Astrocyte of the cerebellum (primary cell): ENCODE results near the gene SEC24D.

Source experiments
- DNase-seq: peaks from one replicate; pipeline ENCODE4 v3.0.0-alpha.2; 2011; ENCODE audit warnings: low read depth
- H3K4me3 ChIP-seq: 2 replicates; pipeline ENCODE4 v1.5.1; 2011; ENCODE audit warnings: mild to moderate bottlenecking, low read depth, low read length, moderate library complexity
- CTCF ChIP-seq: IDR thresholded peaks from 2 replicates; pipeline ENCODE4 v1.5.1; 2012; ENCODE audit warnings: low read length, low read depth, moderate library complexity, mild to moderate bottlenecking; ENCODE audit errors: missing control alignments
- in situ Hi-C: cut with HindIII; loops from 2 replicates; pipeline ENCODE4 v1.10.0; 2017; ENCODE audit warnings: low sequenced_read_pairs

The SEC24D gene

GRCh38 chr4:118761397-118762016 is 74.4 kb downstream of the SEC24D start:
- DNase-seq: no peak
- no peak overlapping the region for H3K4me3 ChIP-seq
- TF ChIP-seq CTCF: no peak
- in situ Hi-C loops: no loop called here

- no peak for DNase-seq
- no peak for TF ChIP-seq CTCF
- H3K4me3 ChIP-seq: no peak overlapping the region
- in situ Hi-C loops: no loop called here
These were observed 75.4 kb downstream of the SEC24D start for GRCh38 chr4:118760493-118760892.

GRCh38 chr4:118760092-118760491 is 75.8 kb downstream of the SEC24D start:
- no peak for TF ChIP-seq CTCF

GRCh38 chr4:118759481-118759880 is 76.4 kb downstream of the SEC24D start:
- no peak for DNase-seq
- TF ChIP-seq CTCF: no peak
- H3K4me3 ChIP-seq: no peak overlapping the region
- in situ Hi-C loops: no loop called here

More at GRCh38 chr4:118760092-118760491, 75.8 kb downstream of the SEC24D start:
- no peak for DNase-seq
- no peak overlapping the region for H3K4me3 ChIP-seq
- in situ Hi-C loops: no loop called here

GRCh38 chr4:118758293-118758692 is 77.6 kb downstream of the SEC24D start:
- no peak for DNase-seq
- no peak for TF ChIP-seq CTCF

GRCh38 chr4:118757761-118758251 is 78.1 kb downstream of the SEC24D start:
- in situ Hi-C loops: no loop called here
- H3K4me3 ChIP-seq: no peak overlapping the region
- DNase-seq: no peak
- TF ChIP-seq CTCF: no peak

More at GRCh38 chr4:118758293-118758692, 77.6 kb downstream of the SEC24D start:
- no peak overlapping the region for H3K4me3 ChIP-seq
- in situ Hi-C loops: no loop called here
